Measurements from ENCODE around the gene TFDP1.

The TFDP1 gene

GRCh38 chr13:113644800-113645199 lies 60.2 kb downstream of the TFDP1 start:
- no peak for DNase-seq (ENCODE audit: low spot score)
- no peaks in the 10 kb centered on the region for H3K4me1 ChIP-seq (ENCODE audit: insufficient read depth, poor library complexity, severe bottlenecking)
- H3K4me3 ChIP-seq (ENCODE audit: severe bottlenecking), result no peak overlapping the region
- H3K36me3 ChIP-seq (ENCODE audit: low read depth), result peaks cover 28% of the 10 kb centered on the region
- H3K9me3 ChIP-seq (ENCODE audit: severe bottlenecking), result peaks cover 5% of the 10 kb centered on the region
- H3K27ac ChIP-seq (ENCODE audit: poor library complexity, severe bottlenecking), result no peak overlapping the region
- TF ChIP-seq CTCF (IDR thresholded peaks at IDR 0.05; ENCODE audit: poor library complexity, severe bottlenecking), result no peak
- H3K27me3 ChIP-seq (ENCODE audit: insufficient read depth, poor library complexity, severe bottlenecking), result no peaks in the 10 kb centered on the region
- ATAC-seq (ENCODE audit: low read depth), result no peak

- TF ChIP-seq CTCF (IDR thresholded peaks at IDR 0.05; ENCODE audit: poor library complexity, severe bottlenecking), result no peak
- no peak overlapping the region for H3K27ac ChIP-seq (ENCODE audit: poor library complexity, severe bottlenecking)
- ATAC-seq (ENCODE audit: low read depth) (no peak), DNase-seq (ENCODE audit: low spot score) (no peak)
- H3K4me1 ChIP-seq (ENCODE audit: insufficient read depth, poor library complexity, severe bottlenecking), result no peaks in the 10 kb centered on the region
- no peaks in the 10 kb centered on the region for H3K27me3 ChIP-seq (ENCODE audit: insufficient read depth, poor library complexity, severe bottlenecking)
- peaks cover 23% of the 10 kb centered on the region for H3K36me3 ChIP-seq (ENCODE audit: low read depth)
- H3K4me3 ChIP-seq (ENCODE audit: severe bottlenecking), result no peak overlapping the region
- H3K9me3 ChIP-seq (ENCODE audit: severe bottlenecking), result peaks cover 5% of the 10 kb centered on the region
Measured at GRCh38 chr13:113645329-113645728, 60.8 kb downstream of the TFDP1 start.

GRCh38 chr13:113646376-113646775 lies 61.8 kb downstream of the TFDP1 start:
- Histone ChIP-seq H3K27me3 (ENCODE audit: insufficient read depth, poor library complexity, severe bottlenecking) (no peaks in the 10 kb centered on the region), H3K9me3 (ENCODE audit: severe bottlenecking) (peaks cover 5% of the 10 kb centered on the region), H3K27ac (ENCODE audit: poor library complexity, severe bottlenecking) (no peak overlapping the region), H3K36me3 (ENCODE audit: low read depth) (peaks cover 12% of the 10 kb centered on the region), H3K4me3 (ENCODE audit: severe bottlenecking) (no peak overlapping the region), H3K4me1 (ENCODE audit: insufficient read depth, poor library complexity, severe bottlenecking) (no peaks in the 10 kb centered on the region)
- DNase-seq (ENCODE audit: low spot score), result no peak
- peak; percentile 9; the same call in 2 of the 3 replicates for ATAC-seq (ENCODE audit: low read depth)
- no peak for TF ChIP-seq CTCF (IDR thresholded peaks at IDR 0.05; ENCODE audit: poor library complexity, severe bottlenecking)

- Histone ChIP-seq H3K9me3 (ENCODE audit: severe bottlenecking) (peaks cover 5% of the 10 kb centered on the region), H3K4me1 (ENCODE audit: insufficient read depth, poor library complexity, severe bottlenecking) (no peaks in the 10 kb centered on the region), H3K27me3 (ENCODE audit: insufficient read depth, poor library complexity, severe bottlenecking) (no peaks in the 10 kb centered on the region), H3K27ac (ENCODE audit: poor library complexity, severe bottlenecking) (no peak overlapping the region), H3K4me3 (ENCODE audit: severe bottlenecking) (no peak overlapping the region), H3K36me3 (ENCODE audit: low read depth) (peaks cover 7% of the 10 kb centered on the region; the same call in 1 of the 2 replicates)
- ATAC-seq (ENCODE audit: low read depth), result no peak
- no peak for DNase-seq (ENCODE audit: low spot score)
- TF ChIP-seq CTCF (IDR thresholded peaks at IDR 0.05; ENCODE audit: poor library complexity, severe bottlenecking), result no peak
Measured at GRCh38 chr13:113646921-113647340, 62.4 kb downstream of the TFDP1 start.

- no peaks in the 10 kb centered on the region for H3K4me1 ChIP-seq (ENCODE audit: insufficient read depth, poor library complexity, severe bottlenecking)
Measured at GRCh38 chr13:113647351-113648215, 63.0 kb downstream of the TFDP1 start.

More at GRCh38 chr13:113647351-113648215, 63.0 kb downstream of the TFDP1 start:
- Histone ChIP-seq H3K27ac (ENCODE audit: poor library complexity, severe bottlenecking) (no peak overlapping the region), H3K9me3 (ENCODE audit: severe bottlenecking) (peaks cover 2% of the 10 kb centered on the region), H3K36me3 (ENCODE audit: low read depth) (peaks cover under 1% of the 10 kb centered on the region; the same call in 1 of the 2 replicates), H3K4me3 (ENCODE audit: severe bottlenecking) (no peak overlapping the region), H3K27me3 (ENCODE audit: insufficient read depth, poor library complexity, severe bottlenecking) (no peaks in the 10 kb centered on the region)
- no peak for TF ChIP-seq CTCF (IDR thresholded peaks at IDR 0.05; ENCODE audit: poor library complexity, severe bottlenecking)
- ATAC-seq (ENCODE audit: low read depth) (peak; percentile 51), DNase-seq (ENCODE audit: low spot score) (peak; percentile 74)

Measured in RWPE2 (cell line).